Transverse colon (tissue), 4 donors: ENCODE measurements around the gene SLC43A3.

Experiments
- CTCF ChIP-seq, 5 experiments: fragments of 200-600 bp in 3 of 5; fragments of 450-650 bp in 2 of 5; sonication (generic) in 3 of 5; IDR thresholded peaks; 1 replicate in 2 of 5; 2 replicates in 3 of 5; pipeline ENCODE4 v1.5.1; 2016 to 2017; ENCODE audit warnings: antibody characterized with exemption in 5 of 5, inconsistent platforms in 3 of 5, mild to moderate bottlenecking in 2 of 5, moderate library complexity in 1 of 5
- POLR2A ChIP-seq: fragments of 450-650 bp; IDR thresholded peaks from one replicate; pipeline ENCODE4 v1.6.1; 2016; ENCODE audit warnings: antibody characterized with exemption, mild to moderate bottlenecking, moderate library complexity
- POLR2AphosphoS5 ChIP-seq, 3 donors: sonication (generic); formaldehyde crosslinking; IDR thresholded peaks; one replicate each; pipeline ENCODE4 v1.6.1; 2016; ENCODE audit warnings: antibody characterized with exemption in 3 of 3

- TF ChIP-seq CTCF (IDR thresholded peaks at IDR 0.05) (no peak), POLR2AphosphoS5 (IDR thresholded peaks at IDR 0.05) (no peak), POLR2A (no peak)
Measured at GRCh38 chr11:57378186-57378585, 48.7 kb downstream of the SLC43A3 start.
